DND-41 (cell line): Measurements from ENCODE around the gene TOMM34.
A peak's percentile ranks its signal among the peaks of the same experiment; 100 is the strongest.

ENCODE experiments used
- ATAC-seq: fragments of 200-7000 bp; cut with Tn5 transposase; 3 replicates; pipeline ENCODE4 v1.9.1; 2021; ENCODE audit warnings: low read depth; ENCODE audit not compliant: insufficient read depth
- DNase-seq: peaks from one replicate; pipeline ENCODE4 v3.0.0-alpha.2; 2020
- H2AFZ ChIP-seq: 2 replicates; pipeline ENCODE4 v1.6.0; 2012; ENCODE audit warnings: low read depth, low read length
- H3K27ac ChIP-seq: 2 replicates; pipeline ENCODE4 v1.5.1; 2012; ENCODE audit warnings: low read length, inconsistent platforms
- H3K27me3 ChIP-seq: fragments of 200-600 bp; sonication (generic); 2 replicates; pipeline ENCODE4 v1.6.0; 2012; ENCODE audit warnings: low read length, mild to moderate bottlenecking, inconsistent platforms; ENCODE audit not compliant: insufficient read depth, poor library complexity
- H3K36me3 ChIP-seq: 2 replicates; pipeline ENCODE4 v1.5.1; 2012; ENCODE audit warnings: low read length, inconsistent platforms; ENCODE audit not compliant: insufficient read depth
- H3K4me1 ChIP-seq: 2 replicates; pipeline ENCODE4 v1.5.1; 2012; ENCODE audit warnings: mild to moderate bottlenecking, low read length; ENCODE audit not compliant: insufficient read depth
- H3K4me2 ChIP-seq: 2 replicates; pipeline ENCODE4 v1.6.0; 2012; ENCODE audit warnings: mild to moderate bottlenecking, moderate library complexity, low read length, inconsistent platforms; ENCODE audit not compliant: insufficient read depth
- H3K4me3 ChIP-seq, 2 experiments: fragments of 200-600 bp in 1 of 2; shearing (Covaris generic) in 1 of 2; 2 replicates each; pipeline ENCODE4 v1.5.1; 2012 to 2016; ENCODE audit warnings: inconsistent platforms in 2 of 2, low read length in 2 of 2, mild to moderate bottlenecking in 2 of 2, low read depth in 1 of 2, moderate library complexity in 1 of 2
- H3K79me2 ChIP-seq: 2 replicates; pipeline ENCODE4 v1.6.0; 2012; ENCODE audit warnings: low read length, inconsistent platforms; ENCODE audit not compliant: insufficient read depth
- H3K9ac ChIP-seq: 2 replicates; pipeline ENCODE4 v1.6.0; 2012; ENCODE audit warnings: low read depth, mild to moderate bottlenecking, inconsistent platforms, low read length, moderate library complexity
- H3K9me3 ChIP-seq: 2 replicates; pipeline ENCODE4 v1.5.1; 2012; ENCODE audit warnings: low read length, moderate library complexity, mild to moderate bottlenecking, inconsistent platforms; ENCODE audit not compliant: insufficient read depth, severe bottlenecking
- H4K20me1 ChIP-seq: 2 replicates; pipeline ENCODE4 v1.6.0; 2012; ENCODE audit warnings: low read length; ENCODE audit not compliant: insufficient read depth
- CTCF ChIP-seq: IDR thresholded peaks from 2 replicates; pipeline ENCODE4 v1.5.1; 2012; ENCODE audit warnings: borderline replicate concordance, low read length, moderate library complexity, mild to moderate bottlenecking; ENCODE audit not compliant: poor library complexity, severe bottlenecking; ENCODE audit errors: extremely low read depth
- EZH2 ChIP-seq: IDR thresholded peaks from 3 replicates; pipeline ENCODE4 v1.6.1; 2012; ENCODE audit warnings: borderline replicate concordance, low read depth, mild to moderate bottlenecking, moderate library complexity, low read length, inconsistent platforms; ENCODE audit not compliant: severe bottlenecking

The TOMM34 gene

GRCh38 chr20:44965651-44966029 is 5.4 kb upstream of the TOMM34 start:
- Histone ChIP-seq H3K36me3 (no peaks in the 10 kb centered on the region), H3K9ac (peak overlapping the region; percentile 78), H3K27ac (peak overlapping the region; percentile 85), H3K4me2 (peak overlapping the region; percentile 95), H3K27me3 (no peaks in the 10 kb centered on the region), H2AFZ (peak overlapping the region; percentile 90), H3K79me2 (peaks cover 51% of the 10 kb centered on the region), H3K4me3 (peak overlapping the region; percentile 54 to 88; a peak in 3 of 4 replicates), H3K4me1 (peaks cover 62% of the 10 kb centered on the region), H4K20me1 (peaks cover 14% of the 10 kb centered on the region; the same call in 1 of the 2 replicates), H3K9me3 (no peaks in the 10 kb centered on the region)
- ATAC-seq (no peak), DNase-seq (no peak)
- TF ChIP-seq EZH2 (no peak), CTCF (no peak)

GRCh38 chr20:44963325-44964215 is 3.4 kb upstream of the TOMM34 start:
- H3K4me3 ChIP-seq = no peak overlapping the region
- H3K79me2 ChIP-seq = peaks cover 49% of the 10 kb centered on the region
- H3K9me3 ChIP-seq = no peaks in the 10 kb centered on the region
- no peak overlapping the region for H3K4me2 ChIP-seq
- no peak for TF ChIP-seq EZH2
- TF ChIP-seq CTCF = no peak
- H3K4me1 ChIP-seq = peaks cover 55% of the 10 kb centered on the region
- H3K27me3 ChIP-seq = no peaks in the 10 kb centered on the region
- DNase-seq (no peak), ATAC-seq (no peak)
- peaks cover 1% of the 10 kb centered on the region; the same call in 1 of the 2 replicates for H3K36me3 ChIP-seq
- H2AFZ ChIP-seq = no peak overlapping the region; the same call in 1 of the 2 replicates
- peaks cover 19% of the 10 kb centered on the region; the same call in 1 of the 2 replicates for H4K20me1 ChIP-seq
- no peak overlapping the region for H3K9ac ChIP-seq
- no peak overlapping the region for H3K27ac ChIP-seq

GRCh38 chr20:44962483-44962882 is 2.3 kb upstream of the TOMM34 start:
- Histone ChIP-seq H3K4me3 (no peak overlapping the region), H3K9ac (no peak overlapping the region), H3K4me1 (peaks cover 55% of the 10 kb centered on the region), H4K20me1 (peaks cover 19% of the 10 kb centered on the region; the same call in 1 of the 2 replicates), H2AFZ (no peak overlapping the region), H3K36me3 (peaks cover 12% of the 10 kb centered on the region), H3K4me2 (no peak overlapping the region), H3K9me3 (no peaks in the 10 kb centered on the region), H3K79me2 (peaks cover 49% of the 10 kb centered on the region), H3K27me3 (no peaks in the 10 kb centered on the region), H3K27ac (no peak overlapping the region)
- ATAC-seq (no peak), DNase-seq (no peak)
- TF ChIP-seq EZH2 = no peak
- TF ChIP-seq CTCF = no peak
